GM12872 (cell line): ENCODE data around the gene SNX2.

Experiments used
- TF ChIP-seq, protein P1 (sequence below): IDR thresholded peaks from 3 replicates; pipeline ENCODE4 v1.5.1; 2011; ENCODE audit warnings: low read depth, mild to moderate bottlenecking, low read length, moderate library complexity; ENCODE audit not compliant: insufficient read depth

Gene SNX2

DNA sequence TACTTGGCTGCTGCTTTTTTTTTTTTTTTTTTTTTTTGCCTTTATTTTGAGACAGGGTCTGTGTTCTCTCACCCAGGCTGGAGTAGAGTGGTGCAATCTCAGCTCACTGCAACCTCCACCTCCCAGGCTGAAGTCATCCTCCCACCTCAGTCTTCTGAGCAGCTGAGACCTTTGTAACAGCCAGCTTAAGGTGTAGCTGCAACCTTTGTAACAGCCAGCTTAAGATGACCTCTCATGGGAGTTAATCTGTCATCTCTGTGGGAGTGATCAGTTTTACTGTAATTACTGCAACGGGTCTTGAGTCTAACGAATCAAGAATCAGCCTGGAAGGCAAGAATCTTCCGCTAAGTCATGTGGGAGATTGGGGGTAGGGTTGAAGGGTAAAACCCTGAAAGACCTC, 31.6 kb upstream of the SNX2 start:
- TF ChIP-seq, protein P1, sequence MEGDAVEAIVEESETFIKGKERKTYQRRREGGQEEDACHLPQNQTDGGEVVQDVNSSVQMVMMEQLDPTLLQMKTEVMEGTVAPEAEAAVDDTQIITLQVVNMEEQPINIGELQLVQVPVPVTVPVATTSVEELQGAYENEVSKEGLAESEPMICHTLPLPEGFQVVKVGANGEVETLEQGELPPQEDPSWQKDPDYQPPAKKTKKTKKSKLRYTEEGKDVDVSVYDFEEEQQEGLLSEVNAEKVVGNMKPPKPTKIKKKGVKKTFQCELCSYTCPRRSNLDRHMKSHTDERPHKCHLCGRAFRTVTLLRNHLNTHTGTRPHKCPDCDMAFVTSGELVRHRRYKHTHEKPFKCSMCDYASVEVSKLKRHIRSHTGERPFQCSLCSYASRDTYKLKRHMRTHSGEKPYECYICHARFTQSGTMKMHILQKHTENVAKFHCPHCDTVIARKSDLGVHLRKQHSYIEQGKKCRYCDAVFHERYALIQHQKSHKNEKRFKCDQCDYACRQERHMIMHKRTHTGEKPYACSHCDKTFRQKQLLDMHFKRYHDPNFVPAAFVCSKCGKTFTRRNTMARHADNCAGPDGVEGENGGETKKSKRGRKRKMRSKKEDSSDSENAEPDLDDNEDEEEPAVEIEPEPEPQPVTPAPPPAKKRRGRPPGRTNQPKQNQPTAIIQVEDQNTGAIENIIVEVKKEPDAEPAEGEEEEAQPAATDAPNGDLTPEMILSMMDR, result no peak

DNA sequence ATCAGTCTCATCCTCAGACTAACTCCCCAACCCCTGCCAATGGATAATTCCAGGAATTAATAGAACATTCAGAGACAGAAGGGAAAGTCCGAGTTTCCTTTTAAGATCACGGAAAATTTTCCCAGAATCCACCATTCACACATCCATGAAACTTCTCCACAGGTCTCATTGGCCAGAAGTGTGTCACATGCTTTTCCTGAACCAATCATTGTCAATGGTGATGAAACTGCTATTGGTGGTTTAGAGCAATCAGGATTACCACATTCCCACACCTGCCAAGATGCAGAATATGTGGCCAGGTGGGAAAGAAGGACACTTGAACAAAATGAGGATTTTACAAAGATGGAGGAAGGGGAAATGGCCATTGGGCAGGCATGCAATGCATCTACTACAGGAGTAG, 29.3 kb upstream of the SNX2 start:
- TF ChIP-seq, protein P1, result no peak

DNA sequence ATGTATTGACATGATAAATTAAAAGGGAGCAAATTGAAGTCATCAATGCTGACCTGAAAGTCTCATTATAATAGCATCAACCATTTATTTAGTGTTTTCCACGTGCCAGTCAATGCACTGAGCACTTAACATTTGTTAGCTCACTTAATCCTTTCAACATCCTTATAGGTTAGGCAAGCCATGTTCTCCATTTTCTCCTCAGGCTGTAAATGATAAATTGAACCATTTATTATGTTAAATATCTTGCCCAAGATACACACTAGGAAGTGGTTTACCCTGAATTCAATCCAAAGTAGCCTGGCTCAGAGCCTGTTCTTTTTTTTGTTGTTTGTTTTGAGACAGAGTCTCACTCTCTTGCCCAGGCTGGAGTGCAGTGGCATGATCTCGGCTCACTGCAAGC, 25.0 kb upstream of the SNX2 start:
- TF ChIP-seq, protein P1, result no peak

DNA sequence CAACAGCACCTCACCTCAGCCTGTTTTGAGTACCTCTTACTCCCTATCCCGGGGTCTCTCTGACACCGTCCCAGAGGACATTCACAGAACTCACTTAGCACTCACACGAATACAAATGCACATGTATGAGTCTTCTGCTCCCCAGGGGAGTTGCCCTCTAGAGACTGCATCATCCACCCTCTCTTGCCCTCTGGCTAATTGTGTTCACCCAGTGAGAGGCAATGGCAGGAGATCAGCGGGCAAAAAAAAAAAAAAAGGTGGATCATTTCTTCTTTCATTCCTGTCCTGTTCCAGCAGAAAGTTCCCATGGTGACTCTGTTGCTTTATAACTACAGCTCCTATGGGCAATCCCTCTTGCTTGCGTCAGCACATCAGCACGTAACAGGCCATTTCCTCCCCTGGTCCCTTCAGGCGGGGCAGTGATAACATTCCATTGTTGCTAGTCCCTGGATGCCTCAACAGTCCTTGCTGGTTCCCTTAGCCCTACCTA, 23.5 kb upstream of the SNX2 start:
- TF ChIP-seq, protein P1, result no peak

DNA sequence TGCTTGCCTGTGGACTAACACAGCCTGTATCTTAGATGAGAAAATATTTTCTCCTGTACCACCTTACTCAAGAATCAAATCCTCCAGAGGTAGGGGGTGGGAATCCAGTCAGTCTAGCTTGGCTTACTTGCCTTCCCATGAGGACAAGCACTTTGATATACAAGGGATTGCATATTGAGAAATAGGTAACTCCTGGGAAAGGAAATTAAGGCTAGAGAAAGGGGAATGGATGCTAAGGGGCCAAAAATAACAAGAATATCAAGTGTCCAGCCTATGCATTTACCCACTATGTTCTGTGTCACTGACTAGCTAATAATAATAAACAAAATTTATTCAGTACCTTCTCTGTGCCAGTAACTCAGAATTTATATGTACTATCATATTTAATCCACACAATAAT, 21.4 kb upstream of the SNX2 start:
- TF ChIP-seq, protein P1, result no peak

DNA sequence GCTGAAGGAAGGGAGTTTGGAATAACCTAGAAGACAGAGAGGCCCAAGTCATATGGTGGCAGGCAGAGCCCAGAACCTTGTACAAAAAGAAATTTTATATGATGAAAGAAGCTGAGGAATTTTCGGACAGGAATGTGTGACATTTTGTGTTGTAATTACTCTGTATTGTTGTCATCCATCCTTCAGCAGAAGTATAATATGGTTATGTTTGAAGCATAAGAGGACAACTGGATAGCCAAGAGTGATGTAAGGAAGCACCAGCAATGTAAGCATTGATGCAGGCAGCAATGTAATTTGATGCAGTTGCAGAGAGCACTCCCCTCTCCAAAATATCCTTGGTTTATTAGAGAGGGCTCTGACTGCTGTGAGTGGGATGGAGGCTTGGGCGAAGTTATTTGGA, 19.1 kb upstream of the SNX2 start:
- TF ChIP-seq, protein P1, result no peak

DNA sequence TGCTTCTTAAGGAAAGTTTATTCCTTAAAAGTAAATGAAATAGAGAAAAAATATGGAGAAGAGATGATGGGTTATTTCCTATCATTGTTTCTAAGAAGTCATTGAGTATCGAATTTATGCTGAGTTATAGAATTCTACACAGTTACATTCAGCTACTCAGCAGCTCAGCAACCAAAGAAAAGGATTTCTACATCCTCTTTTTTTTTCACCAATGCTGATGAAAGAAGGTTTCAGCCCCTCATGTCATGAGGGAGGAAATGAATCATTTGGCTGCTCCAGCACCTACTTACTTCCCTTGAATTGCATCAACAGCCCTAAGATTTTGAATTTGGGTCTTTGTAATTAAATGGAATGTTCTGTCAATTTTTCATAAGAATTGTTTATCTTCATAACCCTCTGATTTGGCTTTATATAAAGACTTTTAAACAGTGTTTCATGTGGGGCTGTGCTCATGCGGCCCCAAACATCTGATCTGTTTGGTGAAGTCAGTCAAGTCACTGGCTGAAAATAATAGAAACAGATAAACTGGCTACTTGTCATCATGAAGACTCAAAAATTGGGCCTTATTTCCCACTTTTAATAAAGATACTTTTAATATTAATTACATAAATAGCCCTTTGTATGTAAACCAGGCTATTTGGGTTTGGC, 18.5 kb upstream of the SNX2 start:
- TF ChIP-seq, protein P1, result no peak
